Sigmoid colon (tissue), 7 donors: Measurements from ENCODE around the gene SEC14L5. TPM values are rescaled to one million over a fixed set of nuclear protein-coding genes. Genes with fewer than 3 reads are reported as not detected.

Source experiments
- DNase-seq: peaks from one replicate; pipeline ENCODE4 v3.0.0-alpha.2; 2019
- H3K27ac ChIP-seq, 4 donors: fragments of 200-600 bp; sonication (generic); one replicate each; pipeline ENCODE4 v1.5.1; 2016 to 2019; ENCODE audit warnings: mild to moderate bottlenecking in 1 of 4
- H3K27me3 ChIP-seq, 3 donors: fragments of 200-600 bp; sonication (generic); one replicate each; pipeline ENCODE4 v1.5.1; 2019; ENCODE audit warnings: mild to moderate bottlenecking in 1 of 3
- H3K36me3 ChIP-seq, 4 donors: fragments of 200-600 bp; sonication (generic); one replicate each; pipeline ENCODE4 v1.5.1; 2016 to 2019
- H3K4me1 ChIP-seq, 4 donors: fragments of 200-600 bp; sonication (generic); one replicate each; pipeline ENCODE4 v1.5.1; 2017 to 2019
- H3K4me3 ChIP-seq, 4 donors: fragments of 200-600 bp; sonication (generic); one replicate each; pipeline ENCODE4 v1.5.1; 2017 to 2019; ENCODE audit warnings: mild to moderate bottlenecking in 2 of 4, moderate library complexity in 1 of 4
- H3K9me3 ChIP-seq, 4 donors: fragments of 200-600 bp in 3 of 4; sonication (generic) in 3 of 4; one replicate each; pipeline versions ENCODE4 v1.5.1 to v1.6.1; 2013 to 2019
- EP300 ChIP-seq, 4 donors: sonication (generic); formaldehyde crosslinking; IDR thresholded peaks; one replicate each; pipeline ENCODE4 v1.6.1; 2017; ENCODE audit warnings: antibody characterized with exemption in 4 of 4
- POLR2A ChIP-seq, 2 donors: fragments of 450-650 bp; IDR thresholded peaks; one replicate each; pipeline ENCODE4 v1.6.1; 2016; ENCODE audit warnings: antibody characterized with exemption in 2 of 2, mild to moderate bottlenecking in 2 of 2, moderate library complexity in 2 of 2
- POLR2AphosphoS5 ChIP-seq, 4 donors: sonication (generic); formaldehyde crosslinking; IDR thresholded peaks; one replicate each; pipeline ENCODE4 v1.6.1; 2017; ENCODE audit warnings: antibody characterized with exemption in 4 of 4
- WGBS, 2 donors: extraction: QIAGEN DNeasy Blood & Tissue Kit; methylation state at CpG; one replicate each; pipeline ENCODE4 v1.1.7; 2013; 5-methylcytosine and 5-hydroxymethylcytosine counted together
- intact Hi-C: fragments of 100-400 bp; cut with DNase I; formaldehyde crosslinking; loops from one replicate; pipeline ENCODE4 v1.15.1; 2023
- polyA plus RNA-seq, 3 donors: library from polyadenylated mRNA; stranded (reverse); fragments of 200-250 nt; gene quantifications; one replicate each; pipeline ENCODE4 v1.2.3, GENCODE V29; 2013
- total RNA-seq, 4 donors: library from RNA; depleted of rRNA; stranded (reverse); fragments of >200 nt; gene quantifications; one replicate each; pipeline ENCODE4 v1.1.0, GENCODE V29; 2016
- TF ChIP-seq, protein P1 (sequence below), 4 experiments: fragments of 450-650 bp in 3 of 4; fragments of 200-600 bp in 1 of 4; IDR thresholded peaks; one replicate each; pipeline ENCODE4 v1.5.1; 2016 to 2019; ENCODE audit warnings: antibody characterized with exemption in 4 of 4, mild to moderate bottlenecking in 3 of 4, moderate library complexity in 2 of 4
- donor health status: healthy with polysubstance abuse.
- donor health status: Bipolar disorder and iron deficiency.
- donor health status: healthy.

The SEC14L5 gene
- total and polyA plus RNA-seq, 7 donors = under 0.01 to 2.5 (median 0.46) TPM

DNA sequence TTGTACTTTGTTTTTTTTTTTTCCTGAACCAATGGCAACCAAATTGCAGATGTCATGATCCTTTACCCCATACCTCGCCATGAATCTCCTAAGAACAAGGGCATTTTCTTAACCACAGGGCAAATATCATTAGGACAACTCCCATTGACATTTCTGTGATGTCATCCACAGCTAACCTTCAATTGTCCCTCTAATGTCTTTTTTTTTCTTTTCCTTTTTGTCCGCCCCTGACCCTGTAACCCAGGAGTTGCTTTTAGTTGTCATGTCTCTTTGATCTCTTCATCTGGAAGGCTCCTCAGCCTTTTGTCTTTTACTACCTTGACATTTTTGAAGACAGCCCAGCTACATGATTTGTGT is 76.0 kb downstream of the SEC14L5 start:
- Histone ChIP-seq H3K27ac (peak overlapping the region; percentile 64 to 75 (median 64)), H3K36me3 (peaks cover 0 to 9% (median 0%) of the 10 kb centered on the region in 4 donors), H3K9me3 (no peaks in the 10 kb centered on the region), H3K4me3 (peak overlapping the region; percentile 79 to 95 (median 81)), H3K4me1 (peaks cover 0 to 21% (median 16%) of the 10 kb centered on the region in 4 donors), H3K27me3 (no peaks in the 10 kb centered on the region)
- intact Hi-C loops = loop anchor here (5.0 kb wide), 2 partner anchors 38 to 187 kb away; partner anchors contain the start of genes ALG1, GLYR1 and UBN1
- TF ChIP-seq, protein P1, sequence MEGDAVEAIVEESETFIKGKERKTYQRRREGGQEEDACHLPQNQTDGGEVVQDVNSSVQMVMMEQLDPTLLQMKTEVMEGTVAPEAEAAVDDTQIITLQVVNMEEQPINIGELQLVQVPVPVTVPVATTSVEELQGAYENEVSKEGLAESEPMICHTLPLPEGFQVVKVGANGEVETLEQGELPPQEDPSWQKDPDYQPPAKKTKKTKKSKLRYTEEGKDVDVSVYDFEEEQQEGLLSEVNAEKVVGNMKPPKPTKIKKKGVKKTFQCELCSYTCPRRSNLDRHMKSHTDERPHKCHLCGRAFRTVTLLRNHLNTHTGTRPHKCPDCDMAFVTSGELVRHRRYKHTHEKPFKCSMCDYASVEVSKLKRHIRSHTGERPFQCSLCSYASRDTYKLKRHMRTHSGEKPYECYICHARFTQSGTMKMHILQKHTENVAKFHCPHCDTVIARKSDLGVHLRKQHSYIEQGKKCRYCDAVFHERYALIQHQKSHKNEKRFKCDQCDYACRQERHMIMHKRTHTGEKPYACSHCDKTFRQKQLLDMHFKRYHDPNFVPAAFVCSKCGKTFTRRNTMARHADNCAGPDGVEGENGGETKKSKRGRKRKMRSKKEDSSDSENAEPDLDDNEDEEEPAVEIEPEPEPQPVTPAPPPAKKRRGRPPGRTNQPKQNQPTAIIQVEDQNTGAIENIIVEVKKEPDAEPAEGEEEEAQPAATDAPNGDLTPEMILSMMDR (IDR thresholded peaks at IDR 0.05) = no peak
- no peak for TF ChIP-seq POLR2AphosphoS5 (IDR thresholded peaks at IDR 0.05)
- no peak for TF ChIP-seq POLR2A (IDR thresholded peaks at IDR 0.05)
- no peak for TF ChIP-seq EP300 (IDR thresholded peaks at IDR 0.05)
- 8 to 12% methylated on average over 2 of the region's 2 CpGs for WGBS, 2 donors
- DNase-seq = no peak

DNA sequence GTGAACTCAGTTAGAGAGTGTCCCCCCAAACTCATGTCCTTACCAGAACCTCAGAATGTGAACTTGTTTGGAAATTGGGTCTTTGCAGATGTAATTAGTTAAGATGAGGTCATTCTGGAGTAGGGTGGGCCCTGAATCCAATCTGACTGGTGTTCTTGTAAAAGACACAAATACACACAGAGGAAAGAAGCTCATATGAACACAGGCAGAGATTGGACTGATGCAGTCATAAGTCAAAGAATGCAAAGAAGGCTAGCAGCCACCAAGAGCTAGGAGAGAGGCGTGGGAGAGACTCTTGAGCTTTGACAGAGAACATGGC is 77.7 kb downstream of the SEC14L5 start:
- Histone ChIP-seq H3K36me3 (no peaks in the 10 kb centered on the region), H3K27ac (no peak overlapping the region), H3K9me3 (no peaks in the 10 kb centered on the region), H3K4me3 (no peak overlapping the region), H3K4me1 (peaks cover 0 to 21% (median 16%) of the 10 kb centered on the region in 4 donors), H3K27me3 (no peaks in the 10 kb centered on the region)
- no peak for DNase-seq
- intact Hi-C loops = no loop called here
- no peak for TF ChIP-seq POLR2A (IDR thresholded peaks at IDR 0.05)
- TF ChIP-seq POLR2AphosphoS5 (IDR thresholded peaks at IDR 0.05) = no peak
- TF ChIP-seq, protein P1 (IDR thresholded peaks at IDR 0.05) = no peak
- TF ChIP-seq EP300 (IDR thresholded peaks at IDR 0.05) = no peak
- 79 to 88% methylated on average over 1 of the region's 1 CpG for WGBS, 2 donors

DNA sequence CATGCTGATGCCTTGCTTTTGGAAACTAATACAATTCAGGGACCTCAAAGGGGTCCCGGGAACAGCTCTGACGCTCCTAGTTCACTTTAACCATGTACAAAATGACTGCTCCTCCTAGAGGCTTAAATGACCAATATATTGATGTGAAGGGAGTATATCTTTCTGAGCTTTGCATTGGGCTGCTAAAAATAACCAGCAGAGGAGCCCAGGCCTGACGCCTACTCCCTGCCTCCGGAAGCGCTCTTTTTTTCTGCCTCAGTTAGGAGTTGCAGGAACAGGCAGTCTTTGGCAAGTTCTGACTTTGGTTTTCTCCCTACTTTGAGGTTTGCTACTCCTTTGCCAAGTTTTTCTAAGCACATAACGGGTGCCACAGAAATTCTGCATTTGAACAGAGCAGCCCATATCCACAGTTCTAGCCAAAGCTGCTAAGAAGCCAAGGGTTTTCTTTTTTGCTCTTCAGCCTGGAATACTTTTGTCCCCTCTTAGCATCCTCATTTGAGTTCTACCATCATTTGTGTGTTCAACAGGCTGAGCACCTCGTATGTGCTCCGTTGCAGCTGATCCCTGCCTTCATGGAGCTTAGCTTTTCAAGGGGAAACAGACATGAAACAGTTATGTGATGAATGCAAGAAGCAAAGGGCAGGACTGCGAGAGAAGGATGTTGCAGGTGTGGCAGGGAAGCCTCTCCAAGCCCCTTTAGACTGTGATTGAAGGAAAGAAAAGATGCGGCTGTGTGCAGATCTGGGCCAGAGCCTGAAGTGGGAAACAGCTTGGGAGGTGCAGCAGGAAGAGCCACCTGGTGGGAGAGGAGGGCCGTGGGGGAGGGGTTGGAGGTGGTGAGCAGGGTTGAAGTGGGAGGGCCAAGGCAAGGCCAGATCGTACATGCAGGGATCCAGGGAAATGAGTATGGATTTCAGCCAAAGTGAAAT is 78.4 kb downstream of the SEC14L5 start:
- Histone ChIP-seq H3K9me3 (no peaks in the 10 kb centered on the region), H3K36me3 (no peaks in the 10 kb centered on the region), H3K27me3 (no peaks in the 10 kb centered on the region), H3K4me1 (peaks cover 0 to 21% (median 16%) of the 10 kb centered on the region in 4 donors), H3K4me3 (no peak overlapping the region), H3K27ac (no peak overlapping the region)
- intact Hi-C loops = no loop called here
- DNase-seq = no peak
- TF ChIP-seq EP300 (IDR thresholded peaks at IDR 0.05) = no peak
- no peak for TF ChIP-seq POLR2AphosphoS5 (IDR thresholded peaks at IDR 0.05)
- no peak for TF ChIP-seq POLR2A (IDR thresholded peaks at IDR 0.05)
- 64 to 71% methylated on average over 12 of the region's 12 CpGs for WGBS, 2 donors

DNA sequence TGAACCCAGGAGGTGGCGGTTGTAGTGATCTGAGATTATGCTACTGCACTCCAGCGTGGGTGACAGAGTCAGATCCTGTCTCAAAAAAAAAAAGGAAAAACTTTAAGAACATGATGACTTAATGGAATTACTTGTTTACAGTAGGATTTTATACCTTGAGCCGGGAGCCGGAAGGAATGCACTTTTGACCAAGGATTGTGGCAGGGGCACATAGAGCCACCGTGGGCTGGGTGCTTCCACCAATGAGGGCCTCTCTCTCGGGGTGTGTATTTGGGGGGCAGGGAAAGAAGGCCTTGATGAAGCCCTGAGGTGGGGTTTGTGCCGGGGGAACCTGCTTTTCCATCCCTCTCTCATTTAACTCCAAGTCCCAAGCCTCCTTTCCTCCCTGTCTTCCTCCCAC is 82.3 kb downstream of the SEC14L5 start:
- no peak for TF ChIP-seq EP300 (IDR thresholded peaks at IDR 0.05)
- TF ChIP-seq POLR2A (IDR thresholded peaks at IDR 0.05) = no peak
- TF ChIP-seq, protein P1 (IDR thresholded peaks at IDR 0.05) = no peak
- no peak for TF ChIP-seq POLR2AphosphoS5 (IDR thresholded peaks at IDR 0.05)
- Histone ChIP-seq H3K36me3 (no peaks in the 10 kb centered on the region), H3K4me3 (no peak overlapping the region), H3K4me1 (no peaks in the 10 kb centered on the region), H3K27me3 (peaks cover 0 to 3% (median 0%) of the 10 kb centered on the region in 3 donors), H3K9me3 (no peaks in the 10 kb centered on the region), H3K27ac (no peak overlapping the region)
- intact Hi-C loops = no loop called here
- DNase-seq = no peak
- 22 to 53% methylated on average over 7 of the region's 7 CpGs for WGBS, 2 donors

DNA sequence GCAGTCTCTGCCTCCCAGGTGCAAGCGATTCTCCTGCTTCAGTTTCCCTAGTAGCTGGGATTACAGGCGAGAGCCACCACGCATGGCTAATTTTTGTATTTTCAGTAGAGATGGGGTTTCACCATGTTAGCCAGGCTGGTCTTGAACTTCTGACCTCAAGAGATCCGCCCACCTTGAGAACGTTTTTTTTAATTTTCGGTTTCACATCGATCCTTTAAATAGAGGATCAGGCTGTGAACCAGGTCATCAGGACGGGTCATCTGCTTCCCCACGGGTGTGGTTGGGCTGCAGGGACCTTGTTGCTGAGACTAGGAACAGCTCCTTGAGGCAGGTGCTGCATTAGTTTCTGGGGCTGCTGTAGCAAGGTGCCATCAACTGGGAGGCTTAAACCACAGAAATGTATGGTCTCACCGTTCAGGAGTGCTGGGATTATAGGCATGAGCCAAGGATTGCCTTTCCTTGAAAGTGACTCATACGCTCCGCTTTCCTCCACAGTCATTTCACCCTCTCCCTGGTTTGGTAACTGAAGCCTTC is 83.5 kb downstream of the SEC14L5 start:
- no peak for DNase-seq
- Histone ChIP-seq H3K27ac (no peak overlapping the region), H3K4me3 (no peak overlapping the region), H3K4me1 (no peaks in the 10 kb centered on the region), H3K27me3 (peaks cover 0 to 3% (median 0%) of the 10 kb centered on the region in 3 donors), H3K36me3 (no peaks in the 10 kb centered on the region), H3K9me3 (no peaks in the 10 kb centered on the region)
- 56 to 75% methylated on average over 12 of the region's 12 CpGs for WGBS, 2 donors
- intact Hi-C loops = no loop called here
- no peak for TF ChIP-seq POLR2AphosphoS5 (IDR thresholded peaks at IDR 0.05)
